Muscle layer of colon (tissue), 2 donors: ENCODE measurements around the gene LAMB1.

Experiments used
- H3K27ac ChIP-seq: one replicate; pipeline ENCODE4 v1.7.0; 2013; ENCODE audit warnings: low read depth, mild to moderate bottlenecking, low read length, moderate library complexity
- H3K27me3 ChIP-seq, 2 donors: one replicate each; pipeline ENCODE4 v1.7.0; 2013; ENCODE audit warnings: low read length in 2 of 2, mild to moderate bottlenecking in 2 of 2; ENCODE audit not compliant: insufficient read depth in 2 of 2, control insufficient read depth in 1 of 2
- H3K36me3 ChIP-seq: one replicate; pipeline ENCODE4 v1.7.0; 2013; ENCODE audit warnings: mild to moderate bottlenecking, low read length; ENCODE audit not compliant: insufficient read depth
- H3K4me1 ChIP-seq: one replicate; pipeline ENCODE4 v1.7.0; 2013; ENCODE audit warnings: mild to moderate bottlenecking, low read length; ENCODE audit not compliant: insufficient read depth
- H3K4me3 ChIP-seq, 2 donors: one replicate each; pipeline ENCODE4 v1.7.0; 2013; ENCODE audit warnings: low read length in 2 of 2, low read depth in 1 of 2, mild to moderate bottlenecking in 1 of 2, moderate library complexity in 1 of 2
- H3K9ac ChIP-seq: one replicate; pipeline ENCODE4 v1.7.0; 2013; ENCODE audit warnings: low read length
- H3K9me3 ChIP-seq: one replicate; pipeline ENCODE4 v1.7.0; 2013; ENCODE audit warnings: mild to moderate bottlenecking, low read length
- donor health status: abdominal sarcoma.
- donor health status: Adenocarcinoma of cecum.

The LAMB1 gene

DNA sequence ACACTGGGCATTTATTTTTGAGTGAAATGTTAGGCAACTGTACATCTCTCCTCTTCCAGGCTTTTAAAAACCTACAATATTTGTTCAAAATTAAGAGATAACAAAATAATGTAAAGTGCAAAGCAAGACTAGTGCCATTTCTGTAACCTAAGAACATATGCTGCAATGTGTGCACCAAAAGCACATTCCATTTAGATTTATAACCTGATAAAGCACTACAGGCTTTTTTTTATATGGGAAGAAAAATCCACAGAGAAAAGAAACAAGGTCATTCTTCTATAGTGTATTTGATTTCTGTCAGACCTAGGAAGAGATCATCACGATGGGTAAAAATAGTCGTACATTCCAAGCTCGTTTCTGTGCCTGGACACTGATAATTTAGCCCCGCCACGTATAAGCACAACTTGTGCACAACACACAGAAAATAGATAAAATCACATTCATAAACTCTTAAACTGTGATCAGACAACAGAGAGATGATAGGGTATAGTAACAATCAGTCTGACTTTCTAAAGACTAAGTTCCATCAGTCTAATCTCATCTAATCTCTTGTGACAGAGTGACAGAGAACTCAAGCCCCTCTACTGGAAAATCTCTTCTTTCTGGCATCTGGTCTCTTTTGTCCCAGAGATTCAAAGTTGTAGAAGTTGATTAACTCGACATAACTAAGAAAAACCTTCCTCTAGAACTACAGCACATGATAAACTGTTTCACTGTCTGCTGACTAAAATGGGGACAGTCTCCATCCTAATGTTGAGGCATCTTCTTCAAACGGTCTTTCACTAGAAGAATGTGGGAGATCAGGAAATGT is 6.7 kb downstream of the LAMB1 start:
- Histone ChIP-seq H3K27ac (peak overlapping the region; percentile 17), H3K9ac (no peak overlapping the region), H3K27me3 (no peaks in the 10 kb centered on the region), H3K4me3 (no peak overlapping the region), H3K9me3 (no peaks in the 10 kb centered on the region), H3K36me3 (peaks cover 26% of the 10 kb centered on the region), H3K4me1 (peaks cover 58% of the 10 kb centered on the region)

DNA sequence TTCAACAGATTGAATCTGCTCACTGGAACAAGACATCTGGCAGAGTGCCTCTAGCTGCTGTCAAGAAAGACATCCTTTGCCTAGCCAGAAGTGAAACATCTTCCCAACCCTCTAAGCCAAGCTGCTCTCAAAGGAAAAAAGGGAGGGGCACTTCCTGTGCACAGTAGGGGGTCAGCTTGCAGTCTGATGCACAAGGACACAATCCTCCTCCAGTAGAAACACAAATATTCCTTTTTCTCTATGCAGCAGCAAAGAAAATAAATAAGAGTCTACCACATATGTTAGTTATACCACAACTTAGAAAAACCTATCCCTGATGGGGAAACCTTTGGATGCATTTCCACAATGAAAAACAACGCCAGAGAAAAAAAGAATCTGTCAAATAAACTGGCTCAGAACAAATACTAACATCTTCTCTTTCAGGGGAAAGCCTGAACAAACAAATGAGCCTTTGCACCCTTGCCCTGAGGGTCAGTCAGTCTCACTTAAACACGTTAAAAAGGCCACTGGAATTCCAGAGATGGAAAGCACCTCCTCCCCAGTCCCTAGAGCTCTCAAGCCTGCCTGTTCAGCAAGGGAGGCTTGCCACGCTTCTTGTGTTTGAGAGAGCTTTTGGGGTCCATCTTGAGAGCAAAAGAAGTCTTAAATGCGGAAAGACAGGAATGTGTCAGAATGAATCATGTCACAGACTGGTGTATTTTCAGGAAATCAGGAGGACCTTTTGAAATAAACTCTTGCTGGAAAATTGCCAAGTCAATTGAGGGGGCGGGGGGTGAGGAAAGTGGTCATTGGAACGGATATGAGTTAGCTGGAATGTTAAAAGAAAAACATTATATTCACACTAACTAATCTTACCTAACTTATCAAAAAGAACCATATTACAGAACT is 7.5 kb downstream of the LAMB1 start:
- Histone ChIP-seq H3K9me3 (no peaks in the 10 kb centered on the region), H3K27me3 (no peaks in the 10 kb centered on the region), H3K4me3 (no peak overlapping the region), H3K27ac (no peak overlapping the region), H3K4me1 (peaks cover 51% of the 10 kb centered on the region), H3K9ac (no peak overlapping the region), H3K36me3 (peaks cover 26% of the 10 kb centered on the region)

DNA sequence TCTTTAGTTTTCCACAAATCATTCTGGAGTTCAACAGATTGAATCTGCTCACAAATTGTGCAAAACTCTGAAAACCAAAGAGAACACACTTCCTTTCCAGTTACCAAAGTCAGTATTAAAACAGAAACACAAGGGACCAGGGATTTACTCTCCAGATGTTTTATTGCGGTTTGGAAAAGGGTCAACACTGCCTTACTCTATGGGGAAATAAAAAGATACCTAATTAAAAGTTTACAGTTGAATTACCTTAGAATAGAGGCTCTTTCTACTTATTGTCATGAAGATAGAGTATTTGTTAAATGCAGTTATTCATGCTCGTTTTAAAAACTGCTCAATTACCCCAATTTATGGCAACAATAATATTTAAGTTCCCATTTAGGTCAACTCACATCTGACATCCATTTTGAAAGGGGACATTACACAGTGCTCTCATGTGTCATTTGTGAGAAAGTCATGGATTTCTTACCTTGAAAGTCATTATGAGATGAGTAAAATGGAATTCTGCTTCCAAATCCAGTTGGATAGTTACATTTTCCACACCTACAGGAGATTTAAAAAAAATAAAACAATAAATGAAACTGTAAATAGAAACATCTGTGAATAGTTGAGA is 8.4 kb downstream of the LAMB1 start:
- Histone ChIP-seq H3K9ac (no peak overlapping the region), H3K27me3 (no peaks in the 10 kb centered on the region), H3K4me1 (peaks cover 46% of the 10 kb centered on the region), H3K9me3 (no peaks in the 10 kb centered on the region), H3K4me3 (no peak overlapping the region), H3K27ac (no peak overlapping the region), H3K36me3 (peaks cover 26% of the 10 kb centered on the region)

DNA sequence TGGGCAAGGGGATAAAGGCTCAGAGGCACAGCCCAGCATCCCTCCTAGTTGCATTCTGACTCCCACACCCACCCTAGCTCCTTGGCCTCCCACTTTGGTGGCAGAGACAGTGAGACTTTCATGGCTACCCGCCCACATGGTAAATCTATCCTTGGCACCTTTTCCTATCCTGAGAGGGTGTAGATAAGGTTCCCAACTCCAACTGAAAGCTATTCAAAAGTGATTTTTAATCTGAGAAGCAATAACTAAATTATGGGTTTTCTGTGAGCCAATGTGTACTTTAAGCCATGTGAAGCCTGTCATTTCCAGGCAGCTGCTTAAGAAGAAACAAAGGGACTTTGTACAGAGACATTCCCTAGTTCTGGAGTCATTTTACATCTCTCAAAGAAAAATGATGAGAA is 9.1 kb downstream of the LAMB1 start:
- Histone ChIP-seq H3K36me3 (peaks cover 26% of the 10 kb centered on the region), H3K9ac (no peak overlapping the region), H3K4me3 (no peak overlapping the region), H3K9me3 (no peaks in the 10 kb centered on the region), H3K27me3 (no peaks in the 10 kb centered on the region), H3K4me1 (peaks cover 40% of the 10 kb centered on the region), H3K27ac (peak overlapping the region; percentile 26)

DNA sequence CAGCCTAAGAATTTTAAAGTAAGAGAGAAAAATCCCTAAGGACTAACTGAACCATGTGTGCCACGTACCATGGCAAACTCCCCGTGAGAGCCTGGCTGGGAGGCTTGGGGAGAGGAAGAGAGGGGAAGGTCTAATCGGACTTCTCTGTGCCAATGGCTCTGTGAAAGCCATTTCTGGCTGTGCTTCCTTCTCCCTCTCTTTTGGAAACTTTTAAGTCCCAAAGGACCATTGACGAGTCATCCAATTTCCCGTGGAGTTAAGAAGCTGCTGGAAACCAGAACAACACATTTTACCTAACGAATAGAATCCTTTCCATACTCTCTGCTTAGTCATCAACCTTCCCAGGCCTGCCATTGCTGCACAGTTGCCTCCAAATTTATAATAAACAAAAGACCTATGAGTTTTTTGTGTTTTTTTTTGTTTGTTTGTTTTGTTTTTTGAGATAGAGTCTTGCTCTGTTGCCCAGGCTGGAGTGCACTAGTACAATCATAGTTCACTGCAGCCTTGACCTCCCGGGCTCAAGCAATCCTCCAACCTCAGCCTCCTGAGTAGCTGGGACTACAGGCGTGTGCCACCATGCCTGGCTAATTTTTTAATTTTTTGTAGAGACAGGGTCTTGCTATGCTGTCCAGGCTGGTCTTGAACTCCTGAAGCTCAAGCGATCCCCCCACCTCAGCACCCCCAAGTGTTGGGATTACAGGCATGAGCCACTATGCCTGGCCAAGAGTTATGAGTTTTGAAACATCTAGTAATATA is 13.2 kb downstream of the LAMB1 start:
- H3K36me3 ChIP-seq, result peaks cover 52% of the 10 kb centered on the region
- no peaks in the 10 kb centered on the region for H3K27me3 ChIP-seq
- no peak overlapping the region for H3K9ac ChIP-seq
- no peak overlapping the region for H3K27ac ChIP-seq
- no peaks in the 10 kb centered on the region for H3K9me3 ChIP-seq
- H3K4me3 ChIP-seq, result no peak overlapping the region
- H3K4me1 ChIP-seq, result peaks cover 15% of the 10 kb centered on the region

DNA sequence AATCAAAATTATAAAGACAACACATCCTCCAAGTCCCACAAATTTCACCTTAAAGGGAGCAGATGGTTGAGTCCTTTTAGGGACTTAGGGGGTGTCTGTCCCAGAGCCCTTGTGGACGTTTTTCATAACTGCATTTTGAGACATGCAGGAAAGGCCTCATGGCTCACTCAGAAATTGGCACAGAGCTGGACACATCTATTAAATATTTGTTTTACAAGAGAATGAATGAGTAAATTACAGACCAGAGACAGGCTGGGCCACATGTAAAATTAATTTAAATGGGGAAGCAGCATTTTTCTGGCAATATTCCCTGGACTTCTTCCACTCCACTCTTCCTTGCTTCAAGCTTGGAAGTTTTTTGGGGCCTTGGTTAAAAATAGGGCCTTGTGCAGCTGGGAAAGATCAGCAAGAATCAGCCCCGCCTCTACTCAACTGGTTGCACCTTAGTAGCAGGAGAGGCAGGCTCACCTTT is 20.0 kb downstream of the LAMB1 start:
- Histone ChIP-seq H3K9ac (no peak overlapping the region), H3K4me3 (peak overlapping the region in 1 of 2 donors; percentile 2), H3K36me3 (peaks cover 56% of the 10 kb centered on the region), H3K27ac (peak overlapping the region; percentile 31), H3K9me3 (no peaks in the 10 kb centered on the region), H3K27me3 (no peaks in the 10 kb centered on the region), H3K4me1 (peaks cover 24% of the 10 kb centered on the region)

DNA sequence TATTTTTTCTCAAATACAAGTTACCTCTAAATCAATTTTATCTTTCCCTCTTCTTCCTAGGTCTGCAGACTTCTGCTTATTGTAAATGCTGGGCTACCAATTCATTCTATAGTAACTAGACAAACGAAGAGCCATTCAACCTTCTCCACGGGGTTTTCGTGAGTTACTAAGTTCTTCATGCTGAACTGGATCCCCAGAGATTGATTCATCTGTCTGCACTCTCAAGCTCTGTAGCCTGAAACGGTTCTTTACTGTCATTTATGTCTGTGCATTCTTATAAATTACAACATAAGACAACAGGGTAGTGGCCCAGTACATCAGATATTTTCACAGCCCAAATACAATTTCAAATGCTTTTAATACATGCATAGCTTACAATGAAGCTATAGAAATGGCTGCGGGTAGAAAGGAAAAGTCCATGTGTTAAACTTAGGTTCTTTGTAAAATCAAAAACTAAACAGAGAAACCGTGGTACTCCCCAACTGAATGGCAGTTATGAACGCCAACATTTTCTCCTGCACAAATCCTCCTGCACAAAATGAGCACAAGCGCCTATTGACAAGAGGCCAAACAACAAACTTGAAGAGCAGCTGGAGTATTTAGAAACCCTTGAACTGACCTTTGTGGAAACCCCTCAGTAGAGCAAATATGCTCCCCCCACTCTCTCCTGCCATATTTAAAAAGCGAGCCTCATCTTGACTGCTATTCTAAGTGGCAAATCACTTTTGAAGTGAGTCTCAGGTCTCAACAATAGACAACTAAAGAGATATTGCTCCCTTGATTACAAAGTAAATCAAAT is 20.7 kb downstream of the LAMB1 start:
- Histone ChIP-seq H3K27ac (no peak overlapping the region), H3K9me3 (no peaks in the 10 kb centered on the region), H3K36me3 (peaks cover 60% of the 10 kb centered on the region), H3K9ac (no peak overlapping the region), H3K27me3 (no peaks in the 10 kb centered on the region), H3K4me3 (peak overlapping the region in 1 of 2 donors; percentile 2), H3K4me1 (peaks cover 24% of the 10 kb centered on the region)

DNA sequence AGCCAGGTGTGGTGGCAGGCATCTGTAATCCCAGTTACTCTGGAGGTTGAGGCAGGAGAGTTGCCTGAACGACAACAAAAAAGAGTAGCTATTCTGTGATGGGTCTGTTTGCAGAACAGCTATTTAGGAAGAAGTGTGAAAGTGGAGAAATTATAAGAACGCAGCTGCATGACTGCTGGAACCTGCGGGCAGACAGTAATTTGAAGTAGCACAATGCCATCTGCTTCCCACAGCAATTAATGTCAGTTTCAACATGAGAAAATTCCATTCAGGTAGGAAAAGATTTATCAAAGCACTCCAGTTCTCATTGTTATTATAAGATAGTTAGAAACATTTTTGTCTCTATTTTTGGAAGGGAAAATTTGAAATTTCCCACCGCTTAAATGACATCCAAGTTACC is 21.5 kb downstream of the LAMB1 start:
- Histone ChIP-seq H3K9me3 (no peaks in the 10 kb centered on the region), H3K9ac (no peak overlapping the region), H3K27me3 (no peaks in the 10 kb centered on the region), H3K36me3 (peaks cover 58% of the 10 kb centered on the region), H3K27ac (no peak overlapping the region), H3K4me1 (peaks cover 24% of the 10 kb centered on the region), H3K4me3 (no peak overlapping the region)

DNA sequence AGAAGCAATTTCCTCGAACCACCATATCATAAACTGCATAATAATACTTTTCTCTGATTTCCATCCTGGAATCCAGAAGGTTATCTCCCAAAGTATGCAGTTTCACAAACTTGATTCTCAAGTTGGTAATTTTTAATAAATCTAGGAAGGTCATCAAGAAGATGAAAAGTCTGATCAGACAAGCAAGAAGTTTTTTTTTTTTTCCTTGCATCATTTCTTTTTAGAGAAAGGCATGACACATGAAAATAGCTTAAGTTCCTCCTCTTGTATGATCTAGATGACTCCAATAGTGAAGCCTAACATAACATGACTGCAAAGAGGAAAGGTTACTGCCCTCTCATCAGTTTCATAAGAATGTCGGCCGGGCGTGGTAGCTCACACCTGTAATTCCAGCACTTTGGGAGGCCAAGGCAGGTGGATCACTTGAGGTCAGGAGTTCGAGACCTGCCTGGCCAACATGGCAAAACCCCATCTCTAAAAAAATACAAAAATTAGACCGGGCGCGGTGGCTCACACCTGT is 22.2 kb downstream of the LAMB1 start:
- no peaks in the 10 kb centered on the region for H3K9me3 ChIP-seq
- H3K4me1 ChIP-seq, result peaks cover 24% of the 10 kb centered on the region
- no peaks in the 10 kb centered on the region for H3K27me3 ChIP-seq
- H3K27ac ChIP-seq, result no peak overlapping the region
- no peak overlapping the region for H3K9ac ChIP-seq
- peaks cover 58% of the 10 kb centered on the region for H3K36me3 ChIP-seq
- no peak overlapping the region for H3K4me3 ChIP-seq

DNA sequence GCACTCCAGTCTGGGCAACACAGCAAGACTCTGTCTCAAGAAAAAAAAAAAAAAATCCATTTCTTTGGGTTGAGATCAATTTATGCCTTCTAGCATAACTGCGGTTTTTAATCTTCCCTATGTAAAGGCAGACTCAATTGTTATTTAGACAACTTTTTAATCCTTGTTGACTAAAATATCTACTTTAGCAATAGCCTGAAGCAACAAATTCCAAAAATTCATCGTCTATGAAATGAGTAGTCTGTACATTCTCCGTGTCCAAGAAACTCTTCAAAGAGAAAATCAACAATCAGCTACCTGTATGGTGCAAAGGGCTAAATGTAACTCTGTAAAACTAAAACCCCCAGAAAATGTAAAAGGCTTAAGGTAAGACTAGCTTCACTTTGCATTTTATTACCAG is 22.8 kb downstream of the LAMB1 start:
- Histone ChIP-seq H3K27me3 (no peaks in the 10 kb centered on the region), H3K4me1 (peaks cover 24% of the 10 kb centered on the region), H3K36me3 (peaks cover 62% of the 10 kb centered on the region)

More for the DNA sequence above, 22.8 kb downstream of the LAMB1 start:
- no peak overlapping the region for H3K27ac ChIP-seq
- no peaks in the 10 kb centered on the region for H3K9me3 ChIP-seq
- H3K9ac ChIP-seq, result no peak overlapping the region
- no peak overlapping the region for H3K4me3 ChIP-seq
